ENCODE data around the gene CTDP1. TPM values are rescaled to one million over a fixed set of nuclear protein-coding genes. Genes with fewer than 3 reads are reported as not detected.
"Not testable (repeated sequence)": the region's sequence is repeated elsewhere in the genome, so short reads cannot be mapped to it uniquely, and the experiment has no call there.

CTDP1 gene
- total RNA-seq, 1 donor from 2014 or later: 23.8 TPM

DNA sequence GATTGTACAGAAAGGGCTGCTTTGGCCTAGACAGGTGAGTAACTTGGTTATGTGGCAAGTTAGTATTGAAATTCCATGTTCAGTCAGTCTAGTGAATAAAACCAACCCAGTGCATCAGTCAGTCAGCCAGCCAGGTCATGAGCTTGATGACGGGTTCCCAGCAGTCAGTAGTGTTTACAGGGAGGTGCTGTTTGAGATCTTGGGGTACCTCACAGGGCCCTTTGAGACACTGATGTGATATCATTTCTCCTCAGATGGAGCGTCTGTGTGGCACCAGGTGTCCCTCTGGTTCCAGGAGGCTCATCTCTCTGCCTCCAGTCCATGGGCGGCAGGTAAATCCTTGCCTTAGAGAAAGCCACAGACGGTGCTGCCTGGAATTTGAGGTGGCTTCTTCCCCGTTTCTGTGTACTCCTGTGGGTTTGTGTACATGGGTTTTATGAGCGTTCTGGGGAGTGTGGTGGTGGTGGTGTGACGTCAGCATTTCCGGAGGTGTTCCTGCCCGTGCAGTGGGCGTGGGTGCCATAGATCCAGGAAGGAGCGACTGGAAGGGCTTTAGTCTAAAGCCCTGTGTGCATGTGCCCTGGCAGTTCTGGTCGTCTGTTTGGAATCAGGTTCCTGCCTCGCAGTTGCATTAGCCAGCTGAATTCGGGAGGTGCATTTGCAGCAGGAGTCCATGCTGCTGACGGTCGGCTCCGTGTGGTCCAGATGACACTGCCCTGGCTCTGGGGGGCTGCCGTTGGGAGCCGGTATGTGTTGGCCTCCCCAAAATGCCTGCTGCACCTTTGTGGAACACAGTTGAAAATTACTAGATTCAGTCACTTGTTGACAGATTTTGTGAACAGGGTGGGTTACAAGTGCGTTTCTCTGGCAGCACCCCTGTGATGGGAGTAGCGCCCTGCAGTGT lies 2.1 kb downstream of the CTDP1 start:
- DNase-seq (ENCODE audit: low spot score): no peak

DNA sequence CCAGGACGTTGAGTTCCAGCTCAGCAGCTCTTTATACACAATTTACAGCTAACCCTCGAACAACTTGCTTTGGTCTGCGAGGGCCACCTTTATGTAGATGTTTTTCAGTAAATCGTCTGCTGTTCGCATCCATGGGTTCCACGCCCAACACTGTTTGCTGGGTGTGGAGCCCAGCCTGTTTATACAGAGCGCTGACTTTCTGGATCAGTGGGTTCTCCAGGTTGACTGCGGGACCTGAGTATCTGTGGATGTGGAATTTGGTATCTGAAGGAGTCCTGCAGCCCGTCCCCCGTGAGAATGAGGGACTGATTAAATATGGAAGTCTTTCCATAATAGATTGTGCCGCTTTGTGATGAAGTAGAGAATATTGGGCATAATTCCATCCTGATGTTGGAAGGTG lies 2.9 kb downstream of the CTDP1 start:
- no peak for DNase-seq (ENCODE audit: low spot score)

DNA sequence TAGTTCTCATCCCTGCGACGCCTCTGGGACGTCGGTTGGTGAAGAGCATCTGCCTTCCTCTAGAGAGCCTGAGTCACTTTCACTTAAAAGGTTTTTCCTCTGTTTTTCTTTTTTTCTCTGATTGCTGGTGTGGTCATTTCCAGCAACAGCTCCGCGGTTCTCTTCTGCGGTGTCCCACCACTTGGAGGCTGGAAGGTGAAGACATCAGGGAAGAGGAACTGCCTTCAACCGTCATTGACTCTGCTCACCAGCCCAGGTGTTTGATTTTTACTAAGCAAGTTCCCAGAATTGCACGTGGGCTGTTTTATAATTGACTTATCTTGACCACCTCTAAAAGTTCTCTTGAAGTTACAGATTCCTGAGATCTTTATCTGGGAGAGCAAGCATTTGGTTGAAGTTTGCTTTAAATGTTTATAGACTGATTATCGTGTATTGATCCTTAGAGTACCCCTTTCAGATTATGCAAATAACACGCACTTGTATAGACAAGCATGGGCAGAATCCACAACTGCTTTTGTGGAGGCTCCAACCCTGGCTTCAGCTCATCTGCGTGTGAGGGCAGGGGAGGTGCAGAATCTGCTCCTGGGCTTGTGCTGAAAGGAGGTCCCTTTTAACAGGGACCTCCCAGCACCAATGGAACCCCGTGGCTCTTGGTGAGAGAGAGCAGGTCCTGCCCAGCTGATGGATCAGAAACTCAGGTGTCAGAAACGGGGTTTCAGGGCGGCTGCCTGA lies 3.5 kb downstream of the CTDP1 start:
- no peak for DNase-seq (ENCODE audit: low spot score)

DNA sequence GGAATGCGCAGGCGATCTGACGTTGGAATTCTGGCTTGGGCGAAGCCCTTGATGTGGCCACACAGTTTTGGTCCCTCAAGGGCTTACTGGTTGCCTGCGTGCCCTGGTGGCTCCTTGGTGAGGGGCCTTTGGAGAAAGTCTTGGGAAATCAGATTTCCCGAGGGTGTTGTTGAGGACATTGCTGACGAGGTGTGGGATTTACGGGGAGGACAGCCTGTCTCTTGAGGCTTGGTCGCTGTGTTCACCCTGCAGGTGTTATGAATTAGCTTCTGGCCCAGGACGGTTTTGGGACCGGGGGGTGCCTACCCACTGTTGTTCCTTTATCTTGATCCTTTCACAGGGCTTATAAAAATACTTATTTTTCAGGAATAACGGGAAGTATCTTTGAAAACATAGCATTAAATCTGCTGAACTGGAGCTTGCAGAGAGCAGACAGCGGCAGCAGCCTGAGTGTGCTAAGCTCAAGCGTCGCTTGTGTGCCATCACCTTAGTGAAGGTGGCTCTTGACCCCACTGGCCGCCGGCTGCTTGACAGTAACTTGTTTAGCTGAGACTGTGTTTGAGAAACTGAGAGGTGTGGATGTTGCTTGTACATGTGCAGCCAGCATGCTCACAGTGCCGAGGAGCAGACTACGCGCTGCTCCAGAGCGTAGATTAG lies 4.2 kb downstream of the CTDP1 start:
- no peak for DNase-seq (ENCODE audit: low spot score)

DNA sequence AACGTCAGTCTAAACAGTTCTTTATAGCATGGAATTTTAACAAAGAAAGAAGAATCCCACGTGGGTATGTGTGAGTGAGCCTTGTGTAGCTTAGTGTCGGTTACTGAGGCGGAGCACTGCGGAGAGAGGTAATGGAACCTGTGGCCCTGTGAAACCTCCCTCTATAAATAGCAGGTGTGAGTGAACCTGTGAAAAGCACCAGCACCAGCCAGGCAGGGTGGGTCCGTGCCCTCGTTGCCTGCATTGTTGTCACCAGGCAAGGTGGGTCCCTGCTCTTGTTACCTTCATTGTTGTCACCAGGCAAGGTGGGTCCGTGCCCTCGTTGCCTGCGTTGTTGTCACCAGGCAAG lies 4.7 kb downstream of the CTDP1 start:
- DNase-seq (ENCODE audit: low spot score): no peak

DNA sequence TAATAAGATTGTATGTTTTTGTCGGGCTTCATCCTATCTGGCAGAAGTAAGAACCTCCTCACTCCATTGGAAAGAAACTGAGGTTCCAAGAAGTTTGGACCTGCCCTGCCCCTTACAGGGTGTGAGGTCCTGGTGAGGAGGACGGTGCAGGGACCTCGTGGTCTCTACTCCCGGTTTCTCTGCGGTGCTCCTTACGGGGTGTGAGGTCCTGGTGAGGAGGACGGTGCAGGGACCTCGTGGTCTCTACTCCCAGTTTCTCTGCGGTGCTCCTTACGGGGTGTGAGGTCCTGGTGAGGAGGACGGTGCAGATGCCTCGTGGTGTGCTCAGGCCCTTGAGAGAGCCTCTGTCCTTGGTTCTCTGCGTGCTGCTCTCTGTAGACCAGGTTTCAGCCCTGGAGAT lies 5.2 kb downstream of the CTDP1 start:
- no peak for DNase-seq (ENCODE audit: low spot score)

DNA sequence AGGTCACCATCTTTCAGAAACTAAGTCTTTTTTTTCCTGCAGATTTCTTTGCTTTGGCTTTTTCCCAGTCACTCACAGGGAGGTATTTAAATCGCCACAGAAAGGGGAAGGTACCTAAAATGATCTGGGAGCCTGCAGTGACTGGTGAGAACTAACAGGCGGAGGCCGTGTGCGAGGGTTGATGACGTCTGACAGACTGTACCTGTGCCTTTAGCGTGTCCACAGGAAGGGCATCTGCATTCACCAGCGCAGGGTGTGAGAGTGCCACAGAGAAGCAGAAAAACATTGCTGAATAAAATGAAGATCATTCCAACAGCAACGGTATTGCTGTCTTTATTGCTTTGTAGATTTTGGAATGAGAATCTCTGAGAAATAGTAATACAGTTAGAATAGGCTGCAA lies 5.7 kb downstream of the CTDP1 start:
- DNase-seq (ENCODE audit: low spot score): no peak

DNA sequence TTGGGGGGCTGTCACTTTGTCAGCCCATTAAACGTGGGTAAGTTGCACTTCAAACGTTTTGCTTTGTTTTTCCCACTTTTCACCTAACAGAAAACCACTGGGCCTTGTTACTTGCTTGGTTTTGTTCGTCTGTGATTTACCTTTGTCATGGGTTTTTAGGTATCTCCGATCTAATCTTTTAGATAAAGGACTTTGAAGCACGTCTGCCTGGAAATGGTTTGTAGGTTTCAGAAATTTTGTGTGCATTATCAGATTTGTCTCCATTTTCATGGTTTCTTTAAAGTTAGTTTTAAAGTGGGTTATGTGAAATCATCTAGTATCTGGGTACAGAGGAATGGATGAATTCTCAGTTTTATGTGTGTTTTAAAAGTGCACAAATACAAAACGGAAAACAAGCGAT lies 6.4 kb downstream of the CTDP1 start:
- DNase-seq (ENCODE audit: low spot score): no peak

DNA sequence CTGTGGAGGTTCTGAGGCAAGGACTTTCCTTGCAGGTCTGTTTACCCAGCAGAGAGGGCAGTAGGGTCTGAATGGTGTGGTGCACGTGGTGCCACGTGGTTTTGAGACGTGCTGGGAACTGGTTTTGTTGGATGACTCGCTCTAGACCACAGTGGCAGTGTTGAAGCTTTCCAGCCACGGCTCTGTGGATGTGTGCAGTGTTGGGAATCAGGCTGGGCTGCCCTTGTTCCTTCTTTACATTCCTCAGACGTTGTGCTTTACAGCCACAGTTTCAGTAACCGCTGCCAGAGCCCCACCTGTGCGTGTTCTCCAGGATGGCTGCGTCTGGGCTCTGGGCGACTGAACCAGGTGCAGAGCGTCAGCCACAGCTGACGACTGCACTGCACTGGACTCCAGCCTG lies 8.2 kb downstream of the CTDP1 start:
- DNase-seq (ENCODE audit: low spot score): no peak

DNA sequence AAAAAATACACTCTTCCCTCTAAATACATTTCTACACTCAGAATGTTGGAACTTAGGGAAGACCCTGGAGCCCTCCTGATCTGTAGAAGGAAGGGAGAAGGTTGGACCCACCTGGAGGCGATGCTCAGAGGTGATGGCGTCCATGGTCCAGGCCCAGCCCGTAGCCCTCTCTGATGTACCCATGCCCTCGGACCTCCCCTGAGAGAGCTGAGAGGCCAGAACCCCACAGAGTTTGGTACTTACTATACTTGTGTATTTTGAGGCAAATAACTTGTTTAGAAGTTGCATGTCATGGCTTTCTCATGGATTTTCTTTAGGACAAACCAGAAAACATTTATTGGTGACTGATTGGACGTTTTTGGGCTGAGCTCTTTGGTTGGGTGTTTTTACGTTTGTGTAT lies 10.5 kb downstream of the CTDP1 start:
- DNase-seq (ENCODE audit: low spot score): no peak

DNA sequence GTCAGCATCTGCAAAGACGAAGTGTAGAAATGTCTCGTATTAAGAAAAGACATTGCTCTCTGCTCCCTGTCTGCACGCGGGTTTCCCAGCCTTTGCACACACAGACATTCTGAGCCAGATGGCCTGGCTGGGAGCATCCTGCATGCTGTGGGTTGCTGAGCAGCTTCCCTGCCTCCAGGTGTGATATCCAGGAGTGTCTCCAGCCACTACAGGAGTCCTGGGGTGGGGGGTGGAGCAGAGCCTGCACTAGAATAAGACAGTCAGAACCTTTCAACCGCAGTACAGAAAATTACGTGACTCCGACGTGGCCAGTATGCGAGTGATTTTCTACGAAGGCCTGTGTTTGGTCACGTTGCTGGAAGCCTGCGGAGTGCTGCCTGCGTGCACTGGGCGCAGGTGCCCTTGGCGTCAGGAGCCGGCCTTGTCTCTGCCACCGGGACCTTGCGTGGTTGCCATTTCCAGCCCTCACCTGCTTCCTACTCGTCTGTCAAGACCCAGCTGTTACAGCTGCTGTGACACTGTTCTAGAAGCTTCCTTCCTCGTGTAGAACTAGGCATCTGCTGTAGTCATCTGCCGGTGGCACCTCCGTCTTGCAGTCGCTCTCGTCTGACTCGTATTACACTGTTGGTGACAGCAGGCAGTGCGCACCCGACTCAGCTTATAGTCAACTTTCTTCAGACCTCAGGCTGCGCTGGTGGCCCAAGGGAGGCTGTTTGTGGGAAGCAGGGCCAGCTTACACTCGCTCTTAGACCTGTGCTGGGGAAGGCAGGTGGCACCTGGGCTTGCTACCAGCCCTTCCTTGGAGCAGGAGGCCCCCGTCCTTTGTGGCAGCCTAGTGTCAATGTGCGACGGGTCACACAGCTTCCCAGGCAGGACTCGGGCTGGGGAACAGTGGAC lies 11.2 kb downstream of the CTDP1 start:
- no peak for DNase-seq (ENCODE audit: low spot score)

DNA sequence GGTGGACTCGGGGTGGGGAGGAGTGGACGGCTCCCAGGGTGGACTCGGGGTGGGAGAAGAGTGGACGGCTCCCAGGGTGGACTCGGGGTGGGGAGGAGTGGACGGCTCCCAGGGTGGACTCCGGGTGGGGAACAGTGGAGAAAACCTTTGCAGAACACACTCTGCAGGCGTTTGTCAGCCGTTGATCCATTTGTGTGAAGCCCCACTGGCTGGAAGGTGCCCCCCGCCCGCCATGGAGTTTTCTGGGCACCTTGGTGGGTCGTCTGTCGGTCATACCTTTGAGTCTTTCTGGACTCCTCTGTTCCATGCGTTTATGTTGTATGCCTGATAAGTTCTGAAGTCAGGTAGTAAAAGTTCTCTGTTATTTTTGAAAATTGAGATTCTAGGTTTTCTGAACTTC lies 12.5 kb downstream of the CTDP1 start:
- DNase-seq (ENCODE audit: low spot score): no peak

DNA sequence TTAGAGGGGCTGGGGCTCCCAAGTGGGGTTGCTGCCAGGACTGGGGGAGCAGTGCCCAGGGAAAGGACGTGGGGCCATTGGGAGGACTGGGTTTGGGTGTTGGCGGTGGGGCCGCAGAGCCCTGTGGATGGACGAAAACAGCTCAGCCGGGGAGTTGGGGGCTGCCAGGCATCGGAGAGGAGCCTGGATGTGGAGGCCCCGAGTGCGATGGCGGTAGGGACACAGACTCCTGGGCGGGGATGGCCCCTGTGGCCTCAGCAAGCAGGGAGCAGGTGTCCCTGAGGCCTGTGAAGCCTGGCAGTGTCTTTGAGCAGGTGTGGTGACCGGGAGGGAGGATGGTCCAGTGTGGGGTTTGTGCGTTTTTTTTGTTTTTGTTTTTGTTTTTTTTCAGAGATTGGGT lies 13.3 kb downstream of the CTDP1 start:
- DNase-seq (ENCODE audit: low spot score): no peak

DNA sequence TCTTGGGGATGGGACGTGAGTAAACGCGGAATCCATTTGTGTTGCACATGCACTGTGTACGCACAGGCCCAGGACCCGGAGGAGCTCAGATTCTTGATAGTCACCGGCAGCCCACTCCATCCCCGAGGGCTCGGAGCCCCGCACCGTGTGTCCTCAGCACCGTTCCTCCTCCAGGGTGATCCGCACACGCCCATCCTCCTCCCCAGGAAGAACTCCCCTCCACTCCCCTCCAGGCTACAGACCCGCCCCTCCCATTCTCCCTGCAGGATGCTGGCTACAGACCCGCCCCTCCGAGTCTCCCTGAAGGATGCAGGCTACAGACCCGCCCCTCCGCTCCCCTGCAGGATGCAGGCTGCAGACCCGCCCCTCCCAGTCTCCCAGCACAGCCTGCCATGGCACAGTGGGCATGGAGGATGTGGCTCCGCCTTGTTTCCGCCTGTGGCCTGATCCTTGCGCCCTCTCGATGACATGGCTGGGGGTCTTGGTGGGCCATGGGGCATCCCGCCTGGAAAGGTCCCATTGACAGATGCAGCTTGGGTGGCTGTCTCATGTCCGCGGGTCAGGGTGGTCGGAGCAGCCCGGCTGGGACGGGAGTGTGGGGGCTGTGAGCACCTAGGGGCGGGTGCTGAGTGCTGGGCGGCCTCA lies 14.1 kb downstream of the CTDP1 start:
- no peak for DNase-seq (ENCODE audit: low spot score)

DNA sequence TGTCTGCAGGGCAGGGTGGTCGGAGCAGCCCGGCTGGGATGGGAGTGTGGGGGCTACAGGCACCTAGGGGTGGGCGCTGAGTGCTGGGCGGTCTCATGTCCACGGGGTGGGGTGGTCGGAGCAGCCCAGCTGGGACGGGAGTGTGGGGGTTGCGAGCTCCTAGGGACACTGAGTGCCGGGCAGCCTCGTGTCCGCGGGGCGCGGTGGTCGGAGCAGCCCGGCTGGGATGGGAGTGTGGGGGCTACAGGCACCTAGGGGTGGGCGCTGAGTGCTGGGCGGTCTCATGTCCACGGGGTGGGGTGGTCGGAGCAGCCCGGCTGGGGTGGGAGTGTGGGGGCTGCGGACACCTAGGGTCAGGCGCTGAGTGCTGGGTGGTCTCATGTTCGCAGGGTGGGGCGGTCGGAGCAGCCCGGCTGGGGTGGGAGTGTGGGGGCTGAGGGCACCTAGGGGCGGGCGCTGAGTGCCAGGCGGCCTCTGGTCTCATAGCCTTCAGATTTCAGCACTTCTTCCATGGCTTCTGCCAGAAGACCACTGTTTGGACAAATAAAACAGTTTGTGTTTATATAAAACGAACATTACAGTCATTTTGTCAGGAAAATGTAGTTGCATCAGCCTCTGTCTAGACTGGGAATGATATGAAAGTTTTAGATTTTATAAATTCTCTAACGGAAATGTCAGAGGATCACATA lies 14.7 kb downstream of the CTDP1 start:
- DNase-seq (ENCODE audit: low spot score): not testable (repeated sequence)

DNA sequence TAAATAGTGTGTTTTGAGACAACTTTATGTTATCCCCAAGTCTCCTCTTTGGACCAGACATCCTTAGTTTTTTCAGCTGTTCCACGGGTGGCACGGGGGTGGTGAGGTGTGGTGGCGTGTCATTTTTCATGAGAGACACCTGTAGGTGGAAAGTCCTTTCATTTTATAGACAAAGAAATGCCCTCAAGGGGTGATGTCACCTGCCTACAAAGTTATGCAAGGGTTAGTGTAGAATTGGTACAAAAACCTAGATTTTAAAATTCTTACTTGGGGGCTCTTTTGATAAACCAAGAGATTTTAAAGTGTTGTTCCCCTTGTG lies 15.3 kb downstream of the CTDP1 start:
- no peak for DNase-seq (ENCODE audit: low spot score)

DNA sequence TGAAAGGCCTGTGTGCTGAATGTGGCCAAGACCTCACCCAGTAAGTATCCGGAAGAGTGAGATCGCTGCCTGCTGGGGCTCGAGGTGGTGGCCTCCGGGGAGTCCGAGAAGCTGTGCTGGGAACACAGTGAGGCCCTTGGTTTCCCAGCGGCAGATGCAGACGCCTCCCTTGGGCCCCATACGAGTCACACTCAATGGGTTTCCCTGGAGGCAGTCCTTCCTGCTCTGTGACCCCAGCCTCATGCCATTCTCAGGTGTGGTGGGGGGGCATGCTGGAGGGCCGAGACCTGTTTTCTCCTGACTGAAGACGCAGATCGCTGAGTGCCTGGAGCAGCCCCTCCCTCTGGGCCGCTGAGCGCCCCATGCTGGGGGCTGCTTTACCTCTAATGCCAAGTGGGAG lies 15.7 kb downstream of the CTDP1 start:
- DNase-seq (ENCODE audit: low spot score): no peak

DNA sequence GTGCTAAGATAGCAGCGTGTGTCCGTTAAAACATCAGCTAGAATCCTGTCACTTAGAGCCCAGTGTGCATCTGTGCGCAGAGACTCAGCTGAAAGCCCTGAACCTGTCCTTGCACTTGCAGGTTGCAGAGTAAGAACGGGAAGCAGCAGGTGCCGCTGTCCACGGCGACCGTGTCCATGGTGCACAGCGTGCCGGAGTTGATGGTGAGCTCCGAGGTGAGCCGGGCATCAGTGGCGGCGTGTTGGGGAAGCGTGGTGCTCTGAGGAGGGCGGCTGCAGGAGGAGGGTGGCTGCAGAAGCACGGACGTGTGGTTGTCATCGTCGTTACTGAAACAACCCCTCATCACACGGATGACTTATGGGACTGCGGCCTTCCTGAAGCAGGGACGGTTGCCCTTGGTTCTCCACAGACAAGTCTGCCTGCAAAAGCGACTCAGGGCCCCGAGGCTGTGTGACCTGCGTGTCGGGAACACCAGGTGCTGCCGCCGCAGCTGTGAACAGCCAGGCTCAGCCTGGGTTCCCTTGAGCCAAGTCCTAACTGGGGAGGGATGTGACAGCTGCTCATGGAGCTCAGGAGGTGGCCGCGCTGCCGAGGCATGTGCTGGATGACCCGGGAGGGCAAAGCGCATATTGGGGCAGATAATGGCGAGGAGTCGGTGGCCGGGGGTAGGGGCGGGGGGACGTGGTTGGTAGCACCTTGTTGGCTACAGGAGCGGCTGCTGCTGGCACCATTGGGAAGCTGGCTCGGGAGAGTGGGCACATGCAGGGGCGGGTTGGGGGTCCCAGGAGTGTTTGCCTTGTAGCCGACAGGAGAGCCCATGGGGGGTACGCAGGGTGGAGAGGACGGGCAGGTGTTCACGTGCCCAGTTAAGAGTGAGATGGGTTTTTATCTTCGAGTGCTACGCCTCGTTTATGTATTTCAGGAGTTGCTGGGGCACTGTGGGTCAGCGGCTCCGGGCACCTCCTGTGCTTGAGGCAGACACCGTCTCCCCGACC lies 16.6 kb downstream of the CTDP1 start:
- no peak for DNase-seq (ENCODE audit: low spot score)

DNA sequence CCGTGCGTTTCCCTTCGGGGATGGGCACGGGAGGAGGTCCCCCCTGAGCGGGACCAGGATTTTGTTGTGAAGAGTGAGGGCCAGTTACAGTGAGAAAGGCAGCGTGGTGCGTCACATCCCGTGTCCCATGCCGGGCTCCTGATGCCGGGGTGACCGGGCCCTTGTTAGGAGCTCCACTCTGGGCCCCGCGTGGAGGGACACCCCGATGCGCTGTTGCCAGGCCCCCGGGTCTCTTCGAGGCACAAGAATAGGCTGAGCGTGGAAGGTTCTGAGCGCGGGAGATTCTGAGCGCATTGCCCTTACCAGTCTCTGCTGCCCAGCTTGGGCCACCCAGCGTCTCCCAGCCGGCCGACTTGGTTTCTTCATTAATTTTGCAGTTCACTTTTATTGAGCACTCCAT lies 17.6 kb downstream of the CTDP1 start:
- no peak for DNase-seq (ENCODE audit: low spot score)

DNA sequence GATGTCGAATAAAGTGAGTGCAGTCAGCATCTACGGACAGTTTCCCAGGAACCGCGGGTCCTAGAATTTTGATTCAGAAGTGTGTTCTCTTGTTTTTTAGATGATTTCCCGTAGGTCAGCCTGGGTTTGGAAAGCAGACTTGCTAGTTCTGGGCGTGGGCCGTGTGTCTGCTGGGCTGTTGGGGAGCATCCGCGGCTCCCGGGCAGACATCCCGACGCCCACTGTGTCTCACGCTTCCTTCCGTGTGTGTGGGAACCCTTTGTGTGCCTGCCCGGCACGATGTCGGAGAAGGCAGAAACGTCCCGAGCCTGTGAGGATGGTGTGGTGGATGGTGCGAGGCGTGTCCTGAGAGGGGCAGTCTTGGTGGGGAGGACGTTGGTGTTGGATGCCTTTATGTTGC lies 18.4 kb downstream of the CTDP1 start:
- DNase-seq (ENCODE audit: low spot score): no peak

All from ureter (tissue), 1 donor.